ENCODE measurements around the gene PIRT.

DNA sequence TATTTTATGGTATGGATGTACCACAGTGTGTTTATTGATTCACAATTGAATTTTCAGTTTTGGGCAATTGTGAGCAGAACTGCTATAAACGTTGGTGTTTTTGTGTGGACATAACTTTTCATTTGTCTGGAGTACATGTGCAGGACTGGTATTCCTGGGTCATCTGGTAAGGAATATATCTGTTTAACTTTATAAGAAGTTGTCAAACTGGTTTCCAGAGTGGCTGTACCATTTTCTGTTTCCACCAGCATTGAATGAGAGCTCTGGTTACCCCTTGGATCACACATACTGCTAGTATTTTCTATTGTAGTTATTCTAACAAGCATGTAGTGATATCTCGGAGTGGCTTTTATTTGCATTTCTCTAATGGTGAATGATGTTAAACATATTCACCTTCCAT is 58.3 kb downstream of the PIRT start:
- TF ChIP-seq CTCF (conservative IDR thresholded peaks at IDR 0.05; ENCODE audit: low read length) (no peak), EZH2phosphoT487 (IDR thresholded peaks at IDR 0.05; ENCODE audit: borderline replicate concordance) (no peak)

Data from Loucy (cell line).